B cell (primary cell): ENCODE data around the gene RAPGEF6.

ENCODE experiments used
- CTCF ChIP-seq: fragments of 200-600 bp; IDR thresholded peaks from one replicate; pipeline ENCODE4 v1.8.0; 2022; ENCODE audit warnings: antibody characterized with exemption, mild to moderate bottlenecking
- EZH2 ChIP-seq: IDR thresholded peaks from 2 replicates; pipeline ENCODE4 v1.6.1; 2012; ENCODE audit warnings: borderline replicate concordance, low read depth, mild to moderate bottlenecking, moderate library complexity, low read length; ENCODE audit not compliant: insufficient read depth, poor library complexity, severe bottlenecking

GRCh38 chr5:131394128-131394527, 240.9 kb downstream of the RAPGEF6 start:
- TF ChIP-seq CTCF (no peak), EZH2 (no peak)
